Tibial nerve (tissue), 4 donors: Measurements from ENCODE around the gene GUCY2F. TPM values are rescaled to one million over a fixed set of nuclear protein-coding genes. Genes with fewer than 3 reads are reported as not detected.

Experiments
- DNase-seq, 2 donors: peaks; one replicate each; pipeline ENCODE4 v3.0.0-alpha.2; 2019; ENCODE audit warnings: low spot score in 2 of 2
- H3K27ac ChIP-seq, 4 donors: fragments of 200-600 bp; sonication (generic) in 3 of 4; one replicate each; pipeline ENCODE4 v1.5.1; 2017 to 2019; ENCODE audit warnings: mild to moderate bottlenecking in 1 of 4
- H3K27me3 ChIP-seq, 2 donors: fragments of 200-600 bp; sonication (generic) in 1 of 2; one replicate each; pipeline versions ENCODE4 v1.5.1 to v1.6.0; 2017 to 2019
- H3K36me3 ChIP-seq, 3 donors: fragments of 200-600 bp; sonication (generic); one replicate each; pipeline ENCODE4 v1.5.1; 2018 to 2019
- H3K4me1 ChIP-seq, 4 donors: fragments of 200-600 bp; sonication (generic) in 3 of 4; one replicate each; pipeline ENCODE4 v1.5.1; 2017 to 2019
- H3K4me3 ChIP-seq, 4 donors: fragments of 200-600 bp; sonication (generic) in 3 of 4; one replicate each; pipeline ENCODE4 v1.5.1; 2017 to 2019; ENCODE audit warnings: mild to moderate bottlenecking in 1 of 4, moderate library complexity in 1 of 4
- H3K9me3 ChIP-seq, 4 donors: fragments of 200-600 bp; sonication (generic) in 3 of 4; one replicate each; pipeline ENCODE4 v1.5.1; 2017 to 2019
- CTCF ChIP-seq, 5 experiments: fragments of 200-600 bp in 3 of 5; fragments of 450-650 bp in 2 of 5; sonication (generic) in 3 of 5; IDR thresholded peaks; one replicate each; pipeline ENCODE4 v1.5.1; 2016 to 2019; ENCODE audit warnings: antibody characterized with exemption in 5 of 5, mild to moderate bottlenecking in 3 of 5, moderate library complexity in 2 of 5
- EP300 ChIP-seq, 2 donors: sonication (generic); formaldehyde crosslinking; IDR thresholded peaks; one replicate each; pipeline ENCODE4 v1.6.1; 2017; ENCODE audit warnings: antibody characterized with exemption in 2 of 2, mild to moderate bottlenecking in 1 of 2
- POLR2A ChIP-seq, 2 donors: fragments of 450-650 bp; IDR thresholded peaks; one replicate each; pipeline ENCODE4 v1.6.1; 2017; ENCODE audit warnings: antibody characterized with exemption in 2 of 2, mild to moderate bottlenecking in 2 of 2, moderate library complexity in 2 of 2
- WGBS, 2 donors: methylation state at CpG; one replicate each; pipeline ENCODE4 v1.1.5; 2018; 5-methylcytosine and 5-hydroxymethylcytosine counted together
- total RNA-seq, 4 donors: library from RNA; depleted of rRNA; stranded (reverse); fragments of >200 nt; gene quantifications; one replicate each; pipeline ENCODE4 v1.1.0, GENCODE V29; 2016

Gene GUCY2F
- total RNA-seq, 4 donors from 2014 or later, result not detected

GRCh38 chrX:109360301-109360700 is 121.6 kb downstream of the GUCY2F start:
- no peak overlapping the region for H3K27ac ChIP-seq
- no peak overlapping the region for H3K4me3 ChIP-seq
- H3K36me3 ChIP-seq, result no peaks in the 10 kb centered on the region
- no peak for DNase-seq
- H3K9me3 ChIP-seq, result no peaks in the 10 kb centered on the region
- peaks cover 0 to 26% of the 10 kb centered on the region in 2 donors for H3K27me3 ChIP-seq
- 46 to 56% methylated on average over 3 of the region's 3 CpGs for WGBS, 2 donors
- no peaks in the 10 kb centered on the region for H3K4me1 ChIP-seq
- TF ChIP-seq CTCF (IDR thresholded peaks at IDR 0.05) (no peak), POLR2A (IDR thresholded peaks at IDR 0.05) (no peak), EP300 (IDR thresholded peaks at IDR 0.05) (no peak)

- Histone ChIP-seq H3K9me3 (no peaks in the 10 kb centered on the region), H3K27ac (no peak overlapping the region), H3K27me3 (peaks cover 0 to 18% of the 10 kb centered on the region in 2 donors), H3K36me3 (no peaks in the 10 kb centered on the region), H3K4me1 (no peaks in the 10 kb centered on the region), H3K4me3 (no peak overlapping the region)
- DNase-seq, result no peak
- TF ChIP-seq EP300 (IDR thresholded peaks at IDR 0.05) (no peak), POLR2A (IDR thresholded peaks at IDR 0.05) (no peak), CTCF (IDR thresholded peaks at IDR 0.05) (no peak)
- WGBS, 2 donors, result 65 to 77% methylated on average over 3 of the region's 3 CpGs
Observed at GRCh38 chrX:109357706-109358105, 124.2 kb downstream of the GUCY2F start.

GRCh38 chrX:109356684-109357083 is 125.2 kb downstream of the GUCY2F start:
- DNase-seq, result no peak
- no peaks in the 10 kb centered on the region for H3K36me3 ChIP-seq
- H3K4me1 ChIP-seq, result peaks cover 0 to 4% (median 0%) of the 10 kb centered on the region in 4 donors
- TF ChIP-seq POLR2A (IDR thresholded peaks at IDR 0.05) (no peak), EP300 (IDR thresholded peaks at IDR 0.05) (no peak), CTCF (IDR thresholded peaks at IDR 0.05) (no peak)
- H3K27ac ChIP-seq, result no peak overlapping the region
- H3K27me3 ChIP-seq, result peaks cover 0 to 18% of the 10 kb centered on the region in 2 donors
- WGBS, 2 donors, result 45 to 95% methylated on average over 3 of the region's 3 CpGs
- H3K4me3 ChIP-seq, result no peak overlapping the region
- H3K9me3 ChIP-seq, result no peaks in the 10 kb centered on the region

GRCh38 chrX:109352066-109352588 is 129.8 kb downstream of the GUCY2F start:
- DNase-seq, result no peak
- Histone ChIP-seq H3K4me1 (peaks cover 0 to 6% (median 0%) of the 10 kb centered on the region in 4 donors), H3K36me3 (no peaks in the 10 kb centered on the region), H3K27ac (no peak overlapping the region), H3K9me3 (no peaks in the 10 kb centered on the region), H3K4me3 (no peak overlapping the region), H3K27me3 (peaks cover 0 to 22% of the 10 kb centered on the region in 2 donors)
- WGBS, 2 donors, result 17 to 63% methylated on average over 4 of the region's 4 CpGs
- no peak for TF ChIP-seq POLR2A (IDR thresholded peaks at IDR 0.05)
- TF ChIP-seq EP300 (IDR thresholded peaks at IDR 0.05), result no peak
- TF ChIP-seq CTCF (IDR thresholded peaks at IDR 0.05), result no peak

GRCh38 chrX:109351557-109351956 is 130.3 kb downstream of the GUCY2F start:
- no peaks in the 10 kb centered on the region for H3K9me3 ChIP-seq
- no peak overlapping the region for H3K27ac ChIP-seq
- 60 to 79% methylated on average over 3 of the region's 3 CpGs for WGBS, 2 donors
- H3K4me3 ChIP-seq, result no peak overlapping the region
- no peaks in the 10 kb centered on the region for H3K36me3 ChIP-seq
- H3K27me3 ChIP-seq, result peaks cover 0 to 19% of the 10 kb centered on the region in 2 donors
- no peak for DNase-seq
- H3K4me1 ChIP-seq, result peaks cover 0 to 6% (median 0%) of the 10 kb centered on the region in 4 donors
- TF ChIP-seq CTCF (IDR thresholded peaks at IDR 0.05) (no peak), POLR2A (IDR thresholded peaks at IDR 0.05) (no peak), EP300 (IDR thresholded peaks at IDR 0.05) (no peak)
